ENCODE data around the gene CCDC137.

CCDC137 gene

DNA sequence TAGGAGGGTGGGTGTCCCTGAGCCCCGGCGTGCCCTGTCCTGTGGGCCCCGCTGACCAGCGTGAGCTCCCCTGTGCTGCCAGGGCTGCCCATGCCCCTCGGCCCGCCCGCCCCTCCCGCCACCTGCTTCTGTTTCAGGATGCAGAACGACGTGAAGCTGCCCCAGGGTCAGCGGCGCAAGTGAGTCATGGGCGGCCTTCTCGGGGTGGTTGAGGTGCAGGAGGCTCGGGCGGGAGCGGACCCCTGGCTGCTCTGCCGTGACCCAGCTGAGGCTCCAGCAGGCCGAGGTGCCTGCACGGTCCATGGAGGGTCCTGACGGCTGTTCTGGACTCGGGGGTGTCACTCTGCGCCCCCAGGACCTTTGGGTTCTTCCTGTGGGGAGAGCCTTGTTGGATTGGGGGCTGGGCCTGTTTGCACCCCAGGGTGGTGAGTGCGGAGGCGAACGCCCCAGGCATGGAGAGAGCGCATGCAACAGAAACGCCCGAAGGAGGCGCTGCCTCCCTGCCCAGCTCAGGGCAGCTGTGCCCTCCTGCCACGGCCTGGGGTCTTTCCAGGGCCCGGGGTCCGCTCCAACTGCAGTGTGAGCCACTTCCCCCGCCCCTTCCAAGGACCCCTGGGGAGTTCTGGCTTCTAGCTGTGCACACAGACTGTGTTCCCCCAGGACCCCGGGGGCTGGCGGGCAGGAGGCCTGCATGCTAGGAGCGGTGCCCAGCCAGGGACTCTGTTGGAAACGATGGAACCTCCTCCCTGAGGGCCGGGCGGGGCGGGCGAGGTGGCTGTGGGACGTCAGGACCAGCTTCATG lies 49.5 kb downstream of the CCDC137 start:
- no peak for DNase-seq (ENCODE audit: low spot score)

DNA sequence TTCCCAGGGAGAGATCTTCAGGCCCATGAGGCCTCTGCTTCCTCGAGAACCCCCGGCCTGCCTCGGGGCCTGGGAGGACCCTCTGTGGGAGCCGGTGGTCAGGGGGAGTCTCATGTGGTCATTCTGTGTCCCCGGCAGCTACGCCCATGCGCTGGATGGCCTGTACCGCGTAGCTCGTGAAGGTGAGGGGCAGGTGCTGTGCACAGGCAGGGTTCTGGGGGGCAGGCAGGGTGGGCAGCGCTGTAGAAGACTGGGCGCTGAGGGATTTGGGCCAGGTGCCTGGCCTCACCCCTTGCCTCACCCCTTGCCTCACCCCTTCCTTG lies 50.1 kb downstream of the CCDC137 start:
- no peak for DNase-seq (ENCODE audit: low spot score)

DNA sequence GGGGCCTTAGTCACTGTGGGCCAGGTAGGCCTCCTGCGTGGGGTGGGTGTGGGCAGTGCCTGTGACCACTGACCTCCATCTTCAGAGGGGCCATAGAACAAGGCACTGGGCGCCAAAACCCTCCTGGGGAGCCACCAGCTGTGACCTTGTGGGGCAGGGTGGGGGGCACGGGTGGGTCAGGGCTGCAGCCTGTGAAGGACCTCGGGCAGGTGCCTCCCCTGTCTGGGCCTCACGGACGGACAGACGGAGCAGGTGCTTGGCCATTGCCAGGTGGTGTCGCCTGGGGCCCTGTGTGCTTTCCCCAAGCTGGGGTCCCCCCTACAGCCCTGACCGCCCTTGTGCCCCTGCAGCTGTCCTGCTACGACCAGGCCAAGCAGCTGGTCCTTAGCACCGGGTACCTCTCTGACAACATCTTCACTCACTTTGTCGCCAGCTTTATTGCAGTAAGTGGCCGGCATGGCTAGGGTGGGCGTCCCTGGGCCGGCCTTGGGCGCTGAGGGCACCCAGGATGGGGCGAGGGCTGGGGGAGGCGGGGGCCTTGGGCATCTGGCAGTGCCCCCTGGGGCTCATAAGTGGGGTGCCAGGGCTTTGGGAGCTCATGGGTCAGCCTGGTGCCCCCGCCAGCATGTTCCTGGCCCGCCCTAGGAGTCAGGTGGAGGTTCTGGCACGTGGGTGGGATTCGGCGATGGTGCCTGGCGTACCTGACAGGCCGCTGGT lies 50.7 kb downstream of the CCDC137 start:
- DNase-seq (ENCODE audit: low spot score): no peak

DNA sequence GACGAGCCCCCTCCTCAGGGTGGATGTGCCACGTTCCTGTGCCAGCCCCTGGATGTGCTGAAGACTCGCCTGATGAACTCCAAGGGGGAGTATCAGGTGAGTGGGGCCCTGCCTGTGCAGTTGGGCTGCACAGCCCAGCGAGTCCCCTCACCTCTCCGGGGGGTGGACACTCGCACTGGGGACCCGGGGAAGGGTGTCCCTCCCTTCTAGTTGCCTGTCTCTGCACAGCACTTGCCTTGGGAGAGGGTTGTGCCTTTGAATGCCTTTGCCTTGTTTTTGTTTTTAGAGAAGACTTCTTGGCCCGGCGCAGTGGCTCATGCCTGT lies 51.2 kb downstream of the CCDC137 start:
- DNase-seq (ENCODE audit: low spot score): no peak

DNA sequence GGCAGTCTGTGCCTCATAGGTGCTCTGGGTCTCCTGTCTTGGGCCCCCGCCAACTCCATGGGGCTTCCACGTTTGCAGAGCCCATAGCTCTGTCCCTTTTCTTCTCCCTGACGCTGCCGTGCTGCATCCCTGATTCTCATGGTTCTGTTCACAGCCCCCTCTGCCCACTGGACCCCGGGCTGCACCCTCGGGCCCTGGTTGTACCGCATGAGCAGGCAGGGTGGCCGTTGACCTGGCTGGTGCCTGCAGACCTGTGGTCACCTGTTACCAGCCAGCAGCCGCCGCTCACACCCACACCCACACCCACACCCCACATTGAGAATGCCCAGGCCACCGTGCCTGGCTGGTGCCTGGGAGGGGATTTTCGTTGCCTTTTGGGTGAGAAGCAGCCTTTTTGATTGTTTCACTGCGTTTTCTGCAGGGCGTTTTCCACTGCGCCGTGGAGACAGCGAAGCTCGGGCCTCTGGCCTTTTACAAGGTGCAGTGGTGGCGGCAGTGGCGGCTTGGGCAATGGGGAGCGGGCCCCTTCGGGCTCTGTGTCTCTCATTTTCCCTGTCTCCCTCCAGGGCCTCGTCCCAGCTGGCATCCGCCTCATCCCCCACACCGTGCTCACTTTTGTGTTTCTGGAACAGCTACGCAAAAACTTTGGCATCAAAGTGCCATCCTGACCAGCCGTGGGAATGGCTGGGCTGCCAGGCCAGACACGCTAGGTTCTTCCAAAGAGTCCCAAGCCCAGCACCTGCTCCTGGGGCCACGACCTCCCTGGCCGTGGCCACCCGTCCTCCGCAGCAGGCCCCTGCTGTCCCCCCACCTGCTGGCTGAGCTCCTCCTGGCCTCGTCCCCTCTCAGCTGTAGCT lies 53.1 kb downstream of the CCDC137 start:
- no peak for DNase-seq (ENCODE audit: low spot score)

DNA sequence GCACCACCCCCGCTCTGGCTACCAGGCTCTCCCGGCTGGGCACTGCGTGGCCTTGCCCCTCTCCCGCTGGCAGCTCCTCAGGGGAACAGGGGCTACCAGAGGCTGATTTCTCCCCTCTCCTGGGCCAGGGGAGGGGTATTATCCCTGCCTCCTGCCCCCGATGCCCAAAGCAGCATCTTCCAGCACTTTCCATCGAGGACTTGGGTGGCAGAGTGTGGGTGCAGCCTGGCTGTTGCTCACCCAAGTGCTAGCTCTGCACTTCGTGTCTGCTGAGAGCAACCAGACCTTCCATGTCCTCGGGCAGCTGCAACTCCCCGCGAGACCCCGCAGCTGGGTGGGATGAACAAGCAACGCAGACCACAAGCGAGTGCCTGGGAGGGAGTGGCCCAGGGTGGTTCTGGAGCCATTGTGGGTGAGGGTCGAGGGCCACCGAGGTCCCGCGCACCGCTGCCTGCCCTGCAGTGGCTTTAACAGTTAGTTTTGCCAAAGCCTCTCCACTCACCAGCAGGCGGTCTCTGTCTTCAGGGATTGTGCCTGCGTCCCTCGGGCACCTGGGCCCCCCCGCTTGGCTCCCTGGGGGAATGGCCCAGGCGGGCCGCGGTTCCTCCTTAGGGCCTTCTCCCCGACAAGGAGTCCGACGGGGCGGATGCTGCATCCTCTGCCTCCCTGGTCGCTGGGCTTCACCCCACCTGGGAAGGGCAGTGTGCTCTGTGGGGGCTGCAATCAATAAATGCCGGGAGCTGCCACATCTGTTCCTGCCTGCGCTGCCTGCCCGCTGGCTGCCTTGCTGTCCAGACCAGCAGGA lies 53.9 kb downstream of the CCDC137 start:
- no peak for DNase-seq (ENCODE audit: low spot score)

DNA sequence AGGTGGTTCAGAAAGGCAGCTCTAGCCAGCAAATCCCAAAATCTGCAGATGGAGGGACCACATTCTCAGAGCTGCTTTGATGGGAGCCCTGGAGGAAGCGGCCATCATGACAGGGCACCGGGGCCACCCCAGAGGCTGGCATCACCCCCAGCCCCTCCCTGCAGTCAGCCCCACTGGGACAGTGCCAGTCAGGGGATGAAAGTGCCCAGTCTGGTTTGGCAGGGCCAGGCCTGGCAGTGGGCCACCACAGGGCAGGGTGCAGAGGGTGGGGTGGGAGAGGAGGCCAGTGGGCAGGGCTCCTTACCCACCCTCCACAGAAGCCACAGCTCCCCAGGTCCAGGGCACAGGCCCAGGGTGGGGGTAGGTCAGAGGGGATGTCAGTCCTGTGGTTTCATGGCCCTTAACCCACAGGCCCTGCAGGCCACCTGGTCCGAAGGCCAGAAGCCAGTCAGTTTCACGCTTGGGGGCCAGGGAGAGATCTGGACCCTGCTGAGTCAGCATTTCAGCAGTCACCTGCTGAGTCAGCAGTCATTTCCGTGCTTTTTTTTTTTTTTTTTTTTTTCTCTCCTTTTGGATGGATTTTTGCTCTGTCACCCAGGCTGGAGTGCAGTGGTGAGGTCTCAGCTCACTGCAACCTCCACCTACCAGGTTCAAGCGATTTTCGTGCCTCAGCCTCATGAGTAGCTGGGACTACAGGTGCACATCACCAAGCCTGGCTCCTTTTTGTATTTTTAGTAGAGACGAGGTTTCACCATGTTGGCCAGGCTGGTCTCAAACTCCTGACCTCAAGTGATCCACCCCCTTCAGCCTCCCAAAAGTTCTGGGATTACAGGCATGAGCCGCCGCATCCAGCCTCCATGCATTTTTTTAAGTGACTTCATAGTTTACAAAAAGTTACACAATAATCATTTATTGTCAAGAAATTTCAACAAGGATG lies 55.9 kb downstream of the CCDC137 start:
- DNase-seq (ENCODE audit: low spot score): no peak
